Measurements from ENCODE around the gene BMP3. TPM values are rescaled to one million over a fixed set of nuclear protein-coding genes. Genes with fewer than 3 reads are reported as not detected.

The BMP3 gene
- total and polyA plus RNA-seq, 2 of the 13 experiments (the other 11 are each of a cell fraction or from before 2014, with no cell fraction given) = not detected

GRCh38 chr4:81040012-81040659 is 9.6 kb downstream of the BMP3 start:
- in situ Hi-C loops (cut with HindIII; ENCODE audit: extremely low pct_ligation_motif_present, low pct_unique_long_range_greater_than_20kb) (no loop called here), intact Hi-C loops (cut with micrococcal nuclease; ENCODE audit: unreplicated experiment) (loop anchor here (2.0 kb wide), 1 partner anchor 421 kb away; no protein-coding TSS in a partner anchor)
- Histone ChIP-seq H3K9ac (ENCODE audit: insufficient read depth, low read depth, low read length) (no peak overlapping the region), H3K4me3 (replicated peaks in 1 of 3; ENCODE audit: insufficient read depth in 1 of 3, low read depth in 2 of 3, low read length in 3 of 3) (no peak overlapping the region), H4K20me1 (ENCODE audit: insufficient read depth, low read length) (no peaks in the 10 kb centered on the region), H3K27ac (ENCODE audit: extremely low read length, insufficient read depth, low read length) (no peak overlapping the region), H3K36me3 (replicated peaks in 1 of 2; ENCODE audit: control insufficient read depth in 1 of 2, insufficient read depth in 2 of 2, low read length in 2 of 2) (no peaks in the 10 kb centered on the region), H2AFZ (ENCODE audit: low read length) (no peak overlapping the region), H3K79me2 (ENCODE audit: insufficient read depth, low read length) (no peaks in the 10 kb centered on the region), H3K4me1 (ENCODE audit: insufficient read depth, low read length) (no peaks in the 10 kb centered on the region), H3K9me3 (ENCODE audit: low read length) (no peaks in the 10 kb centered on the region), H3K4me2 (ENCODE audit: low read depth, low read length) (no peak overlapping the region), H3K27me3 (ENCODE audit: control insufficient read depth in 1 of 2, insufficient read depth in 2 of 2, low read length in 2 of 2) (no peaks in the 10 kb centered on the region)
- POLR2A ChIA-PET = no interaction called here
- FAIRE-seq (no peak), DNase-seq (ENCODE audit: low spot score) (no peak), ATAC-seq (0 out of 3 replicates have a peak, but pooled peaks have one; percentile 22)
- BruUV-seq (replicated peaks) = no TSS peak
- TF ChIP-seq HMG20B (CRISPR knock-in tag; conservative IDR thresholded peaks at IDR 0.05) (no peak), CTCF (CRISPR knock-in tag; IDR thresholded peaks at IDR 0.05) (peak; percentile 64), SMC3 (IDR thresholded peaks at IDR 0.05; ENCODE audit: low read length) (peak; percentile 8; the same call in 1 of the 2 replicates), HMGA1 (CRISPR knock-in tag; conservative IDR thresholded peaks at IDR 0.05) (no peak), ZNF709 (CRISPR knock-in tag; IDR thresholded peaks at IDR 0.05) (no peak), MTA3 (CRISPR knock-in tag; IDR thresholded peaks at IDR 0.05) (no peak), STAG1 (CRISPR knock-in tag; IDR thresholded peaks at IDR 0.05) (peak; percentile 64)
- 1% methylated on average over 4 of the region's 4 CpGs for WGBS (ENCODE audit: low lambda C conversion rate)
- CTCF ChIA-PET (ENCODE audit: low intra/inter-chr PET ratio, low total read pairs) = interaction anchor here (1.3 to 1.5 kb wide), 2 partner anchors 674 to 678 kb away, joined by 5 to 11 read pairs; no protein-coding TSS in a partner anchor

Data from HepG2 (cell line).